GM18873 (cell line): ENCODE measurements around the gene FCER1G.
"Not testable (repeated sequence)": the region's sequence is repeated elsewhere in the genome, so short reads cannot be mapped to it uniquely, and the experiment has no call there.

ENCODE experiments used
- ATAC-seq: cut with Tn5 transposase; IDR thresholded peaks from one replicate; pipeline ENCODE4 v1.9.1; 2021; ENCODE audit warnings: mild to moderate bottlenecking, moderate library complexity, moderate number of reproducible peaks; ENCODE audit not compliant: unreplicated experiment, low FRiP score

Gene FCER1G

DNA sequence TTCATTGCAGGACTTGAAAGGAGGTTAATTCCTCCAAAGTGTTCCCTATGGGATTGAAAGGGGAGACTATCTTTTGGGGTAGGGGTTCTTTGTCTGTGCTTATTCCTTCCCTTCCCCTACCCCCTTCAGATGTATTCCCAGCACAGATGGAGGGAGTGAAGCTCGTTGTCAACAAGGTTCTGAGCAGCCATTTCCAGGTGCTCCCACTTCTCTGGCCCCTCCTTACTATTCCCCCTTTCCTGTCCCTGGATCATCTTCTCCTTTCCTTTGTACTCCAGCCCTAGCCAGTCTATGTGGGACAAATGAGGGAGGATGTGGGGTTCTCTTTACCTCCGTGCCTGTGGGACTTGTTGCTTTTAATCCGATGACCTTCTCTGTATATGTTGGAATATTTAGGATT is 11.7 kb downstream of the FCER1G start:
- ATAC-seq = no peak

DNA sequence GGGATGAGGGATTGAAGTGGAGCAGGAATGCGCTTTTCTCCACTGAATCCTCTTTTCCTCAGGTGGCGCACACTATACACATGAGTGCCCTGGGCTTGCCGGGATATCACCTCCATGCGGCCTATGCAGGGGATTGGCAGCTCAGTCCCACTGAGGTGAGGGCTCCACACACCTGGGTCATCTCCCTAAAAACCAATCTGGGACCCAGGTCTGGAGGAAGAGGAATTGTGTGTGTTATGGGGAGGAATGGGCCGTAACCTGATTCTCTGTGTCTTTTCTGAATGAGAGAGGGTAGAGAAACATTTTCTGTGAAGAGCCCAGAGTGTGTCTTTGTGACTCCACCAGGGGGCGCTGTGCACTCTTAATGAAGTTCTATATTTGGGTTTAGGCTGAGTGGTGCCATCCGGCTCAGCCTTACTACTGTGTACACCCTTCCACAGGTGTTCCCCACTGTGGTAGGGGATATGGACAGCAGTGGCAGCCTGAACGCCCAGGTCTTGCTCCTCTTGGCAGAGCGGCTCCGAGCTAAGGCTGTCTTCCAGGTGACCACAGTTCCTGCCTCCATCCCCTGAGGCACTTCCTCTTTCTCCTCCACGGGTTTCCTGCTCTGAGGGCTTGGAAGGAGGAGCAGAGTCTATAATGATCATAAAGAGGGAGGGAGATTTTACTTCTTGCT is 12.2 kb downstream of the FCER1G start:
- peak; percentile 37 for ATAC-seq

DNA sequence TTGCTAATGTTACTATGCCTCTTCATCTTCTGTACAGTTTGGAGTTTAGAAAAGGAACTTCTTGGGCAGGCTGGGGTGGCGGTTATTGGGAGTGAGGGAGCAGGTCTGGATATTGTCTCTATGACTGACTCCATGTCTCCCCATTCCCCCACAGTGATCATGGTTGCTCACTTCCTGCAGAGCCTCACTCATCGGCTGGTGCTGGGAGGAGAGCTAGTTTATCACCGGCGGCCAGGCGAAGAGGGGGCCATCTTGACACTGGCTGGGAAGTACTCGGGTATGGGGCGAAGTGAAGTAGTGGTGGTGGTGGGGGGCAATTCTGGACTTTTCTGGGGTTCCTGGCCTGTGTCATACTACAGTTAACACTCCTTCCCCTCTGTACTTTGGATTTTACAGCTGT is 12.9 kb downstream of the FCER1G start:
- no peak for ATAC-seq

DNA sequence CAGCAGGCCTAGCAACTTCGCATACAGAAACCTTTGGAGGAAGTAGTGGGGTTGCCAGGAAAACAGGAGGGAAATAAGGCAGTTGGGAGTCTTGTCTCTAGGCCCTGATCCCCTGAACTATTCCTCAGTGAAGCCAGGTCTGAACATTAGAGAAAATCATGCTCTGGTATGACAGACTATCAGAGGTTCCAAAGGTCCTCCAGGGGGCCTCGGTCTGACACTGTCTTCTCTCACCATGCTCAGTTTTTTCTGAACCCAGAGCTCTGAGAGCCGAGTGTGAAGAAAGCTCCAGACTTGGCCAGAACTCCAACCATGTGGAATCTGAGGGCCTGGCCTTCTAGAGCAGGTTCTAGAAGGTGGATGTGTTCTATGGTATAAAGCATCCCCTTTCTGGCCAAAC is 14.8 kb downstream of the FCER1G start:
- ATAC-seq = no peak

DNA sequence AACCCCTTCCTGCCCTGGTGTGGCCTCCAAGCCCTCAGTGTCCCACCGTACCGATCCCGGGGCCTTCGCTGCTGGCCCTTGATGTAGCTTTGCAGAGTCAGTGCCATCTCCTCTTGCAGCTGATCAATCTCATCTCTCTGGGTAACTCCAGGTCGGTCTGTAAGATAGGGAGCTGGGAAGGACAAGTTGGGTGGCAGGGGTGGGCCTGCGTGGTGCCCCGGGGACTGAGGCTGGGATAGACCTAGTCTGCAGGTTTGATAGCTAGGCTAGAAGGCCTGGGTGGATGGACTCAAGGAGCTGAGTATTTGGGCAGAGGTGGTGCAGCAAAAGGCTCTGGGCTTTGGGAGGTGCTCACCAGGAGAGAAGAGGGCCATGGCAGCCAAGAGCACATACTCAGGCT is 15.7 kb downstream of the FCER1G start:
- ATAC-seq = no peak

DNA sequence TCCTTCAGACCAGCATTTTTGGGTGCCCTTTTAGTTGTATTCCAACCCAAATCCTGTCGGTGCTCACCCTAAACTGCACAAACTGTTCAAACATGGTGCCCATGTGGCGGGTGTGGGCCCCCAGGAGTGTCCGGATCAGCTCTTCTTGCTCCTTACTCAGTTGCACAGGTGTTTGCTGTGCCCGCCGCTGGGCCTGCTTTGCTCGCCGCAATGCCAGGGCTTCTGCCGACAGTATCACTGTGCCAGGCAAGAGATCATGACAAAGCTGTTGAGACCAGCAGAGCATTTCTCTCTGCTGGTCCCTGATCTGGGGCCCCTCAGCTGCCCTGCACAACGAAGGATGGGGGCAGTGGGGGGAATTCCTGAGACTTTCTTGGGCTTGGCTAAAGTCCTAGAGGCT is 18.0 kb downstream of the FCER1G start:
- no peak for ATAC-seq

DNA sequence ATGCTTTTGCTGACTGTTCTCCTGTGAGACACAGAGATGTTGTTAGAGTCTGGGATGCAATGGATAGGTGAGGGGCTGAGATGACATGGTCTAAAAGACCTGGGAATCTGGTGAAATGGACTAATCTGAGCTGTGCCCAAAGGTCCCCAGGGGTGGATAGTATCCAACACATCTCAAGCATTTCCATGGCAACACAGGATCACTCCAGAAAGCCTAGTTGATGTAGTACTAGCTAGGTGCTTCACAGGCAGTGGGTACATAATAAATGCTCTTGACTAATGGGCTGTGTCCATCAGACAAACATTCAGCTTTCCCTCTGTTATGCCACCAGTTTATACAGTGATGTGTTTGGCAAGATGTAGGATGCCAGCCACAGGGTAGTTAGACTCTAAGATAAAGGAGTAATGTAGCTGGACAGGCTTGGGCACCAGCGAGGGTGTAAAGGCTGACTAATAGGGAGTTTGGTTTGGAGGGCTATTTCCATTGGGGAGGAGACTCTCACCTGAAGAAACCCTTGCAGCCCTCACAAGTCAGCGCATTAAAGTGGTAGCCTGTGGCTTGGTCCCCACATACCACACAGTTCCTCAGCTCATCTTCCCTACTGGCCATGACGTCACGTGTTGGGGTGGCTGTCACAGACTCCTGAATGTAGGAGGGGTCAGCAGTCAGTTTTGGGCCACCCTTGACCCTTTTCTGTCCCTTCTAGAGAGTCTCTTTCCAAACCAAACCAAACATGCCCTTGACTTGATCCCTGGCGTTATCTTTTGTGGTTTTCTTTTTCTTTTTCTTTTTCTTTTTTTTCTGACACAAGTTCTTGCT is 21.1 kb downstream of the FCER1G start:
- no peak for ATAC-seq

DNA sequence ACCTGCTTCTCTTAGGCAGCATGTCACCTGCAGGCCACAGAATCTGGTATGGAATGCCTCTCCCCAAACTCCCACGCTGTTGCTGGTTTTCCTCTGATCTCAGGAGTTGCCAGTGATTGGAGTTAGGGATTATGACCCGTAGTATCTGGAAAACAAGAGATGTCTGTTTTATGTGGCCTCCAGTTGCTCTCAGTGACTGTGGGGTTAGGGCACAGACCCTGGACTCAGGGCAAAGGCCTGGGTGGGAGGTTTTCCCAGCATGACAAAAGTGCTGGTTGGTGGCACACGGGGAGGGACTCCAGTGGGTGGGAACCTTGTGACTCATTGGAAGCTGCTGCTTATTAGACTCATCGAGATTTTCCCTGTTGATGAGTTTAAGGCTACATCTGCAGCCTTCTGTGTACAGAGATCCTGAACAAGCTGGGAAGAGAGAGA is 23.0 kb downstream of the FCER1G start, which contains the start of gene NR1I3:
TSS of gene NR1I3 (minus strand) at position 165 of the 435 bp plus-strand sequence. CDS start 1,638 bp downstream, outside the sequence.
- ATAC-seq = no peak

DNA sequence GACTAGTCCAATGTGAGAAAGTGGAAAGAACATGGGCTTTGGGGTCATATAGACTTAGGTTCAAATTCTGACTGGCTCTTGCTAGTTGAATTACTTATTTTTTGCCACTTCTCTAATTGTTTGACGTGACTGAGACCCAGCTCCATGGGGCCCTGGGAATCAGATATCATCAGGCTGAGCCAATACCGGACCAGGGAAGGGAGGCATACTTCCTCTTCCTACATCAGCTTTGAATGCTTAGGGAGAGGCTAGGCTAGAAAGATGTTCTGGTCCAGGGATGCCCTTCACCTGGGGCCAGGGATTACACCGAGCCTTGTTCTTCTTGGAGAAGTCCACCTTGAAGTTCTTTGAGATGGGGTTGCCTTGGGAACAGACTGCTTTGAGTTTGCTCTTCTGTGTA is 26.6 kb downstream of the FCER1G start:
- ATAC-seq = no peak

DNA sequence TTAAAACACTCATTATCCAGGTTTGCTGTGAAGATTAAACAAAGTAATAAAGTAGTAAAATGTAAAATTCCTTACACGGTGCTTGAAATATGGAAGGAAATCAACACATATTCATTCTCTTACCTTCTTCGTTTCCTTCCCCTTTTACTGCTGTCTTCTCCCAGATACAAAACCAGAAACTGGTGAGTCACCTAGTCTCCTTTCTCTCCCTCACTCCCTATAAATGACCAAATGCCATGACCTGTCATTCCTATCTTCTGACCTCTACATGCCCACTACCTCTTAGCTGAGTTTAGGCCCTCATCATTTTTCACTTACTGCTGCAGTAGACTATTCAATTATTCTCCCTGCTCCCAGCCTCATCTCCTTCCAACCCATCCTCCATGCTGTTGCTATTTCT is 27.2 kb downstream of the FCER1G start:
- no peak for ATAC-seq

DNA sequence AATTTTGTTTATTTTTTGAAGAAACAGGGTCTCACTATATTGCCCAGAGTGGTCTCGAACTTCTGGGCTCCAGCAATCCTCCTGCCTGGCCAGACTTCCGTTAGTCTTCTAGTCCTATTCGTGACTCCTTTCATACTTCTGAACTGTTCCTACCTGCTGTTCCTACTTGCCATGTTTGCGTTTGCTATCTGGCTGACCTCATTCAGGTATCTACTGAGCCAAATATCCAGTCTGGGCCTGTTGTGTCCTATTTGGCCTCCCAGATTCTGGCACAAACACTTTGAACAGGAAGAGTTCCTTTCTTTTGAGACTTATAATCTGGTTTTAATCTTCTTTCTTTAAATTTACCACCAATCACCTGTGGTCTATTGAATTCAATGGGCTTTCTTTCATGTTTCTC is 29.8 kb downstream of the FCER1G start:
- no peak for ATAC-seq

DNA sequence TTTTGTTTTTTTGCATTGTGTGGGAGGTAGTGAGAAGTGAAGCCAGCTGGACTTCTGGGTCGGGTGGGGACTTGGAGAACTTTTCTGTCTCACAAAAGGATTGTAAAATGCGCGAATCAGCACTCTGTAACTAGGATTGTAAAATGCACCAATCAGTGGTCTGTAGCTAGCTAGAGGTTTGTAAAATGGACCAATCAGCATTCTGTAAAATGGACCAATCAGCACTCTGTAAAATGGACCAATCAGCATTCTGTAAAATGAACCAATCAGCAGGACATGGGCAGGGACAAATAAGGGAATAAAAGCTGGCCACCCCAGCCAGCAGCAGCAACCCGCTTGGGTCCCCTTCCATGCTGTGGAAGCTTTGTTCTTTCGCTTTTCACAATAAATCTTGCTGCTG is 35.0 kb downstream of the FCER1G start:
- ATAC-seq = not testable (repeated sequence)

DNA sequence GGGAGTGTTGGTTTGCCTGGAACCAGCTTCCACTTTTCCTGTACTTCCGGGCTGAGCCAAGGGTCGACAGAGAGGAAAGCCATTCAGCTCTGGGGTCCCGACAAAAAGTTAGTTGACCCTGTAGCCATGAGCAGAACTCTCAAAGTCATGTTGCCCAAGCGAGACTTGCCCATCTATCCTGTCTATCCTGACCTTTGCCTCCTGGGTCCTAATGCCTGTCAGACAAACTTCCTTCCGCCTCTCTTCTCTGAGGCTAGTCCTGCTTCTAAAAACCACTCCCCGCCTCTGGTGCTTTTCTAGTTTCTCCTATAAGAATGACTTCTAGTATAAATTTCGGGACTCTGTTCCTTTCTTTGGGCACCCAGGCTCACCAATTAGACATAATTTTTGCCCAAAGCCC is 35.7 kb downstream of the FCER1G start:
- ATAC-seq = no peak

DNA sequence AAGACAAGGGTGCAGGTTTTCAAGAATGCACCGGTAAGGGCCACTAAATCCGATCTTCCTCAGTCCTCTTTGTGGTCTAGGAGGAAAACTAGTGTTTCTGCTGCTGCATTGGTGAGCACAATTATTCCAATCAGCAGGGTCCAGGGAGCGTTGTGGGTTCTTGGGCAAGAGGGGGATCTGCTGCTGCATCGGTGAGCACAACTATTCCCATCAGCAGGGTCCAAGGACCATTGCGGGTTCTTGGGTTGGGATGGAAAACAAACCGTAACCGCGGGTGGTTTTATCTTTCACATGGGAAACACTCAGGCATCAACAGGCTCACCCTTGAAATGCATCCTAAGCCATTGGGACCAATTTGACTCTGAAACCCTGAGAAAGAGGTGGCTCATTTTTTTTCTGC is 36.5 kb downstream of the FCER1G start:
- no peak for ATAC-seq

DNA sequence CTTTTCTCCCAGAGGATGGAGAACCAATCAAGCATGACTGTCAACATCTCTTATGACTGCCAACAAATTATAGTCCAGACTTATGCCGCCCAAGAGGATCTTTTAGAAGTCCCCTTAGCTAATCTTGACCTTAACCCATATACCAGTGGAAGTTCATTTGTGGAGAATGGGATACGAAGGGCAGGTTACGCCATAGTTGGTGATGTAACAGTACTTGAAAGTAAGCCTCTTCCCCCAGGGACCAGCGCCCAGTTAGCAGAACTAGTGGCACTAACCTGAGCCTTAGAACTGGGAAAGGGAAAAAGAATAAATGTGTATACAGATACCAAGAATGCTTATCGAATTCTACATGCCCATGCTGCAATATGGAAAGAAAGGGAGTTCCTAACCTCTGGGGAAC is 40.2 kb downstream of the FCER1G start:
- ATAC-seq = not testable (repeated sequence)

DNA sequence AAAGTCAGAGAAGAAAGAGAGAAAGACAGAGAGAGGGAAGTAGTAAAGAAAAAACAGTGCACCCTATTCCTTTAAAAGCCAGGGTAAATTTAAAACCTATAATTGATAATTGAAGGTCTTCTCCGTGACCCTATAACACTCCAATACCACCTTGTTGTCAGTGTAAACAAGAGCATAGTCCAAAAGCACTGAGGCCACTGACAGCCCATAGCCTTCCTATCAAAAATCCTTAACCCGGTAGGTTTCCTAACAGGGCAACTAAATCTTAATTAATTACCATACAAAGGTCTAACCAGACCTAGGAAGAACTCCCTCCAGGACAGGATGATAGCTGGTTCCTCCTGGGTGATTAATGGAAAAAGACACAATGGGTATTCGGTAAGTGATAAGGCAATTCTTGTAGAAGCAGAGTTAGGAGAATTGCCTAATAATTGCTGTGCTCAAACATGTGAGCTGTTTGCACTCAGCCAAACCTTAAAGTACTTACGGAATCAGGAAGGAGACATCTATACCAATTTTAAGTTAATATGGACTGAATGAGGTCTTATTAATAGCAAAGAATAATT is 40.9 kb downstream of the FCER1G start:
- not testable (repeated sequence) for ATAC-seq

DNA sequence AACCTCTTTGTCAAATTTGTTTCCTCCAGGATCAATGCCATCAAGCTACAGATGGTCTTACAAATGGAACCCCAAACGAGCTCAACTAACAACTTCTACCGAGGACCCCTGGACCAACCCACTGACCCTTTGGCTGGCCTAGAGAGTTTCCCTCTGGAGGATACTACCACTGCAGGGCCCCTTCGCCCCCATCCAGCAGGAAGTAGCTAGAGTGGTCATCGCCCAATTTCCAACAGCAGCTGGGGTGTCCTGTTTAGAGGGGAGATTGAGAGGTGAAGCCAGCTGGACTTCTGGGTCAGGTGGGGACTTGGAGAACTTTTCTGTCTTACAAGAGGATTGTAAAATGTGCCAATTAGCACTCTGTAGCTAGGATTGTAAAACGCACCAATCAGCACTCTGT is 42.0 kb downstream of the FCER1G start:
- ATAC-seq = not testable (repeated sequence)

DNA sequence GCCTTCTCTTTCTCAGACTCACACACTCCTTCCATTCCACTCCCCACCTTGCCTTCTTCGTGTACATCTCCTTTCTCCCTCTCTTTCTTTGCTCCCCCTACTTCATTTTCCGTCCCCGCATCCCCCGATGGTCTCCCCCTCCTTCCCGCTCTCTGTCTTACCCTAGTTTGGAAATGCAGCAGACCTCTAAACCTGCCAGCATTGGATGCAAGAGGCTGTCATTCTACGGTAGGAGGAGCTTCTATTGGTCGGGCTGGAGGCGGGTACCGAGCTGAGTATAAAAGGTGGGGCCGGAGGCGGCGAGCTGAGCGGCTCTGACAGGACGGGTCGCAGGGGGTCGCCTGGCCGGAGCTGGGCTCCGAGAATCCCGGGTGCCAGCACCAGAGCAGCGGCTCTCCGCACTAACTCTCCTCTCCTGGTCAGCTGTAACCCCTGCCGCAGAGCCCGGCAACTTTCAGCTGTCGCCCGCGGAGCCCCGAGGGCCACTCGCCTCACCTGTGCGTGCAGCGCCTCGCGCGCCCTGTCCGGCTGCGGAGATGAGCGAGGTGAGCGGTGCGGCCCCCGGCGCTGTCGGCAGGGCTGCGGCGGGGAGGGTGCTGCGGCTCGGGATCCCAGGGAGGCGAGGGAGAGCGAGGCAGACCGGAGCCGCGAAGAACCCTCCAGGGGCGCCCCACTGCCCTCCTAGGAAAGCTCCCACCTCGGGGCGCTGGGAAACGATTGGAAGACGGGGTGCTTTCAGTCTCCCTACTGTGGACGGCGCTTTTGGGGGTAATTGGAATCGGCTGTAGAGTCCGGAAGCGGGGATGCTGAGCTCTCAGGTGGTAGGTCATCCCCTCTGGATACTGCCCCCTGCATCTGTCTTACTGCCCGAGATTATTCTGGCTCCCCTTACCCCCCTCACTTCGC is 43.6 kb downstream of the FCER1G start, which contains the start of gene PCP4L1:
TSS of gene PCP4L1 (plus strand) at position 307 of the 906 bp plus-strand sequence. CDS start at position 537, 230 bp downstream.
- ATAC-seq = no peak

DNA sequence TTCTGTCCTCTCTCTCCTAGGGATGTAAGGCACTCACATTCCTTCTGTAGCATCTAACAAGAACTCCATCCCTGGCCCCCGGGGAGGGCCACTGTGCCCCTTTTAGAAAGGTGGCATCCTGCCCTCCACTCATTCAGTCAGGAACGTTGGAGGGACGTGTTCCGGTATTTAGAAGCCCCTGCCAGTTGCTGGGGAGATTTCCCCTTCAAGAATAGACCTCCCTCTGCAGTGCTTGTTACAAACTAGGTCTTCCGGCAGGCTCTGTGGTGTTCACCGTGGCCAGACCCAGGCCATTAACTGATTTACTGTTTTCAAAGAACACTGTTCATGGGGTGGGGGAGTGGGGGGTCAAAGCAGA is 44.2 kb downstream of the FCER1G start:
- no peak for ATAC-seq

DNA sequence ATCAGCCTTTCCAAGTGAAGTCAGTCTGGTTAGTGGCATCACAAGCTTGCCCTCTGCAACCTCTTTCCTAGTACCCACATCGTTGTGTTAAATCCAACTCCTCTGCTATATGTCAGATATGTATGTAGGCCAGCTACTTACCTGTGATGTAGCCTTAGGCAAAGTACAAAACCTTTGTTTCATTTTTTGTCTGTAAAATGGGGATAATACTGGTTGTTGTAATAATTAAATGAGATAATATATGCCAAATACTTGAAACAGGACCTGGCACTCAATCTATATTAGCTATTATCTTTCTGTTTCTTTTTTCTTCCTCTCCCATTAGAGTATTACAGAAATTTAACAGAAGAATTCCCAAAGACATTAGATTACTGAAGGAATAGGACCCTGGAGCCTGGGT is 44.7 kb downstream of the FCER1G start:
- ATAC-seq = no peak
